ENCODE data around the gene C3orf33. TPM values are rescaled to one million over a fixed set of nuclear protein-coding genes. Genes with fewer than 3 reads are reported as not detected.

Gene C3orf33
- total and polyA plus RNA-seq, 9 of the 15 experiments (the other 6 are each of a cell fraction or from before 2014, with no cell fraction given), result 4.1 to 10.2 (median 6.0) TPM

GRCh38 chr3:155853214-155854140 lies 47.4 kb upstream of the C3orf33 start (continued):
- TF ChIP-seq, protein P1, sequence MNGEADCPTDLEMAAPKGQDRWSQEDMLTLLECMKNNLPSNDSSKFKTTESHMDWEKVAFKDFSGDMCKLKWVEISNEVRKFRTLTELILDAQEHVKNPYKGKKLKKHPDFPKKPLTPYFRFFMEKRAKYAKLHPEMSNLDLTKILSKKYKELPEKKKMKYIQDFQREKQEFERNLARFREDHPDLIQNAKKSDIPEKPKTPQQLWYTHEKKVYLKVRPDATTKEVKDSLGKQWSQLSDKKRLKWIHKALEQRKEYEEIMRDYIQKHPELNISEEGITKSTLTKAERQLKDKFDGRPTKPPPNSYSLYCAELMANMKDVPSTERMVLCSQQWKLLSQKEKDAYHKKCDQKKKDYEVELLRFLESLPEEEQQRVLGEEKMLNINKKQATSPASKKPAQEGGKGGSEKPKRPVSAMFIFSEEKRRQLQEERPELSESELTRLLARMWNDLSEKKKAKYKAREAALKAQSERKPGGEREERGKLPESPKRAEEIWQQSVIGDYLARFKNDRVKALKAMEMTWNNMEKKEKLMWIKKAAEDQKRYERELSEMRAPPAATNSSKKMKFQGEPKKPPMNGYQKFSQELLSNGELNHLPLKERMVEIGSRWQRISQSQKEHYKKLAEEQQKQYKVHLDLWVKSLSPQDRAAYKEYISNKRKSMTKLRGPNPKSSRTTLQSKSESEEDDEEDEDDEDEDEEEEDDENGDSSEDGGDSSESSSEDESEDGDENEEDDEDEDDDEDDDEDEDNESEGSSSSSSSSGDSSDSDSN (IDR thresholded peaks at IDR 0.05; ENCODE audit: borderline replicate concordance in 1 of 2, low read depth in 2 of 2, low read length in 2 of 2), result 0 out of 4 replicates have a peak, but pooled peaks of 1 of the 2 experiments have one; percentile 52
- TF ChIP-seq DMBX1 (CRISPR knock-in tag; IDR thresholded peaks at IDR 0.05; ENCODE audit: borderline replicate concordance), result no peak
- no peak for TF ChIP-seq CREBBP (IDR thresholded peaks at IDR 0.05; ENCODE audit: low read depth, low read length)
- 0 out of 2 replicates have a peak, but pooled peaks have one; percentile 51 for TF ChIP-seq FOXP4 (CRISPR knock-in tag; IDR thresholded peaks at IDR 0.05; ENCODE audit: borderline replicate concordance)
- TF ChIP-seq CBX8 (IDR thresholded peaks at IDR 0.05; ENCODE audit: borderline replicate concordance, extremely low read depth, low read depth, low read length, poor library complexity, severe bottlenecking), result no peak
- TF ChIP-seq TGIF2 (CRISPR knock-in tag; IDR thresholded peaks at IDR 0.05), result peak; percentile 68; the same call in 1 of the 2 replicates
- TF ChIP-seq SIN3A (IDR thresholded peaks at IDR 0.05; ENCODE audit: borderline replicate concordance in 2 of 2, control insufficient read depth in 1 of 2, low read depth in 2 of 2, low read length in 2 of 2), result peak in 1 of 2 experiments; percentile 61; a peak in 1 of 4 replicates
- no peak for TF ChIP-seq XRCC4 (IDR thresholded peaks at IDR 0.05; ENCODE audit: extremely low read depth, insufficient read depth, insufficient read length)
- no peak for TF ChIP-seq ZNF609 (CRISPR knock-in tag; IDR thresholded peaks at IDR 0.05; ENCODE audit: borderline replicate concordance)
